ENCODE results near the gene LRG1.

- TF ChIP-seq CTCF (IDR thresholded peaks at IDR 0.05), result no peak
- peak; percentile 86 for TF ChIP-seq POLR2A (IDR thresholded peaks at IDR 0.05; ENCODE audit: low read depth)
These were observed 21.3 kb downstream of the LRG1 start, which contains the start of gene PLIN4 for GRCh38 chr19:4518345-4519171.
